HG02973 (cell line): ENCODE measurements around the gene PLEKHM3.
"Not testable (repeated sequence)": the region's sequence is repeated elsewhere in the genome, so short reads cannot be mapped to it uniquely, and the experiment has no call there.

Experiments
- ATAC-seq: cut with Tn5 transposase; IDR thresholded peaks from one replicate; pipeline ENCODE4 v1.9.1; 2021; ENCODE audit warnings: moderate library complexity; ENCODE audit not compliant: unreplicated experiment

PLEKHM3 gene

GRCh38 chr2:207926989-207927300, 98.4 kb downstream of the PLEKHM3 start:
- ATAC-seq: no peak

- no peak for ATAC-seq
Observed at GRCh38 chr2:207926133-207926988, 99.0 kb downstream of the PLEKHM3 start.

- no peak for ATAC-seq
Observed at GRCh38 chr2:207925601-207926000, 99.7 kb downstream of the PLEKHM3 start.

- ATAC-seq: no peak
Observed at GRCh38 chr2:207921606-207922005, 103.7 kb downstream of the PLEKHM3 start.

GRCh38 chr2:207920721-207921120, 104.6 kb downstream of the PLEKHM3 start:
- no peak for ATAC-seq

GRCh38 chr2:207920321-207920720, 105.0 kb downstream of the PLEKHM3 start:
- no peak for ATAC-seq

- ATAC-seq: no peak
Observed at GRCh38 chr2:207919164-207919919, 106.0 kb downstream of the PLEKHM3 start.

GRCh38 chr2:207914716-207915115, 110.6 kb downstream of the PLEKHM3 start:
- ATAC-seq: no peak

GRCh38 chr2:207913772-207914358, 111.5 kb downstream of the PLEKHM3 start:
- ATAC-seq: no peak

GRCh38 chr2:207911856-207912255, 113.5 kb downstream of the PLEKHM3 start:
- no peak for ATAC-seq

- no peak for ATAC-seq
Observed at GRCh38 chr2:207911215-207911614, 114.1 kb downstream of the PLEKHM3 start.

- ATAC-seq: not testable (repeated sequence)
Observed at GRCh38 chr2:207906495-207906894, 118.8 kb downstream of the PLEKHM3 start.

- no peak for ATAC-seq
Observed at GRCh38 chr2:207905546-207905945, 119.8 kb downstream of the PLEKHM3 start.

GRCh38 chr2:207903236-207903635, 122.1 kb downstream of the PLEKHM3 start:
- ATAC-seq: no peak

GRCh38 chr2:207902821-207903220, 122.5 kb downstream of the PLEKHM3 start:
- no peak for ATAC-seq

GRCh38 chr2:207901829-207902228, 123.5 kb downstream of the PLEKHM3 start:
- ATAC-seq: no peak

GRCh38 chr2:207901401-207901800, 123.9 kb downstream of the PLEKHM3 start:
- ATAC-seq: no peak

GRCh38 chr2:207898354-207898695, 127.0 kb downstream of the PLEKHM3 start:
- no peak for ATAC-seq

- ATAC-seq: no peak
Observed at GRCh38 chr2:207897541-207898353, 127.6 kb downstream of the PLEKHM3 start.

GRCh38 chr2:207896525-207897285, 128.6 kb downstream of the PLEKHM3 start:
- ATAC-seq: no peak
